GM18498 (cell line): Measurements from ENCODE around the gene SMARCA4.
"Not testable (repeated sequence)": the region's sequence is repeated elsewhere in the genome, so short reads cannot be mapped to it uniquely, and the experiment has no call there.

Experiments
- ATAC-seq: cut with Tn5 transposase; IDR thresholded peaks from one replicate; pipeline ENCODE4 v1.9.1; 2021; ENCODE audit warnings: mild to moderate bottlenecking, moderate library complexity; ENCODE audit not compliant: unreplicated experiment

SMARCA4 gene

GRCh38 chr19:10928563-10929401 lies 32.0 kb upstream of the SMARCA4 start, which contains the start of the genes TIMM29 and YIPF2:
Gene TIMM29, plus strand, starts transcription at chr19:10928811. Its CDS starts 12 bp downstream, at chr19:10928823.
Gene YIPF2, minus strand, starts transcription at chr19:10928639. Its CDS starts 229 bp downstream, at chr19:10928410.
- ATAC-seq: peak; percentile 76

DNA sequence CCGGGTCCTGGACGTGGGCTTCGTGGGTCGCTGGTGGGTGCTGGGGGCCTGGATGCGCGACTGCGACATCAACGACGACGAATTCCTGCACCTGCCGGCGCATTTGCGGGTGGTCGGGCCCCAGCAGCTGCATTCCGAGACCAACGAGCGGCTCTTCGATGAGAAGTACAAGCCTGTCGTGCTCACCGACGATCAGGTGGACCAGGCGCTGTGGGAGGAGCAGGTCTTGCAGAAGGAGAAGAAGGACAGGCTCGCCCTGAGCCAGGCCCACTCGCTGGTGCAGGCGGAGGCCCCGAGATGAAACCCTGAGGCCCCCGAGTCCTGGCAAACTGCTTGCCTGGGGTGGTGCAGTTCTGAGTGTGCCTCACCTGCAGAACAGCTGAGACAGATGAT lies 31.4 kb upstream of the SMARCA4 start:
- no peak for ATAC-seq

- no peak for ATAC-seq
These were observed 25.3 kb upstream of the SMARCA4 start for GRCh38 chr19:10935371-10936059.

- no peak for ATAC-seq
These were observed 24.2 kb upstream of the SMARCA4 start for GRCh38 chr19:10936661-10937084.

- not testable (repeated sequence) for ATAC-seq
These were observed 19.2 kb upstream of the SMARCA4 start for GRCh38 chr19:10941649-10942048.

DNA sequence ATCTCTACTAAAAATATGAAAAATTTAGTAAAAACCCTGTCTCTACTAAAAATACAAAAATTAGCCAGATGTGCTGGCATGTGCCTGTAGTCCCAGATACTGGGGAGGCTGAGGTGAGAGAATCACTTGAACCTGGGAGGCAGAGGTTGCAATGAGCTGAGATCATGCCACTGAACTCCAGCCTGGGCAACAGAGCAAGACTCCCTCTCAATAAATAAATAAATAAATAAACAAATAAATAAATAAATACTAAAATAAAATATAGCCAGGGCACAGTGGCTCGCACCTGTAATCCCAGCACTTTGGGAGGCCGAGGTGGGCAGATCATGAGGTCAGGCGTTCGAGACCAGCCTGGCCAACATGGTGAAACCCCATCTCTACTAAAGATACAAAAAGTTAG lies 17.4 kb upstream of the SMARCA4 start:
- not testable (repeated sequence) for ATAC-seq

DNA sequence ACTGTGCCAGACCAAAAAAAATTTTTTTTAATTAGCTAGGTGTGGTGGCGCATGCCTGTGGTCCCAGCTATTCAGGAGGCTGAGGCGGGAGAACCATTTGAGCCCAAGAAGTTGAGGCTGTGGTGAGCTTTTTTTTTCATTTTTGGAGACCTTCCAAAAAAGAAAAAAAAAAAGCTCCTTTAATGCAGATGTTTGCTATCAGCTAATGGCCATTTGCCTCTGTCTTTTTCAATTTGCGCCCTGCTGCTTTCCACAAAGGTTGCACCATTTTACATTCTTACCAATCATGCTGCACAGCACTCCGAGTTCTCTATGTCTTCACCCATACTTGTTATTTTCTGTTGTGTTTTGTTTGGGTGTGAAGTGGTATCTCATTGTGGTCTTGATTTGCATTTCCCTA lies 15.6 kb upstream of the SMARCA4 start:
- ATAC-seq: no peak

DNA sequence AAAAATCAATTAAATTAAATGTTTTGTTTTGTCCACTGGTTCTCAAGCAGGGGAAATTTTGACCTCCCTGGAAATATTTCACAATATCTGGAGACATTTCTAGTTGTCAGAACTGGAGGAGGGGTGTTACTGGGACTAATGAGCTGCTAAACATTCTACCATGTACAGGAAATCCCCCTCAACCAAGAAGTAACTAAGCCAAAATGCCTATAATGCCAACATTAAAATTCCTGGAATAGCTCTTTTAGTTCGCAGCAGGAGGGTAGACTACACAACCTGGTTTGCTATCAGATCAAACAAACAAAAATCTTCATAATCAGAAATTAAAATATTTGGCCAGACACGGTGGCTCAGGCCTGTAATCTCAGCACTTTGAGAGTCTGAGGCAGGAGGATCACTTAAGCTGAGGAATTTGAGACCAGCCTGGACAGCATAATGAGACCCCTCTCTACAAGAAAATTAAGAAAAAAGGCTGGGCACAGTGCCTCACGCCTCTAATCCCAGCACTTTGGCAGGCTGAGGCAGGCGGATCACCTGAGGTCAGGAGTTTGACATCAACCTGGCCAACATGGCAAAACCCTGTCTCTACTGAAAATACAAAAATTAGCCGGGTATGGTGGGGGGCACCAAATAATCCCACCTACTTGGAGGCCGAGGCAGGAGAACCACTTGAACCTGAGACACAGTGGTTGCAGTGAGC lies 13.7 kb upstream of the SMARCA4 start:
- ATAC-seq: no peak

DNA sequence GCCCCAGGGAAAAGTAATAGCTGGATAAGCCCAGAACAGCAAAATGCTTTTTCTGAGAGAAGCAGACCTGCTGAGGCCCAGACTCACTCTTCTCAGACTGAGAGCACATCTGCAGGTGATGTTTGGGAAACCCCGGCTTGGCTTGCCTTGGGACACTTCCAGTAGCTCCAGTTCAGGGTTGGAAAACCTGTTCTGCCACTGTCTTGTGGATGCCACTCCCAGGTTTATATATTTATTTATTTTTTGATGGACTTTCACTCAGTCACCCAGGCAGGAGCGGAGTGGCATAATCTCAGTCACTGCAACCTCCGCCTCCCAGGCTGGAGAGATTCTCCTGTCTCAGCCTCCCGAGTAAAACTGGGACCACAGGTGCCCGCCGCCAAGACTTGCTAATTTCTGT lies 8.0 kb upstream of the SMARCA4 start:
- no peak for ATAC-seq

GRCh38 chr19:10959277-10959968 lies 1.4 kb upstream of the SMARCA4 start:
- not testable (repeated sequence) for ATAC-seq

GRCh38 chr19:10961073-10961860 lies 437 bp downstream of the SMARCA4 start:
- ATAC-seq: peak; percentile 47

DNA sequence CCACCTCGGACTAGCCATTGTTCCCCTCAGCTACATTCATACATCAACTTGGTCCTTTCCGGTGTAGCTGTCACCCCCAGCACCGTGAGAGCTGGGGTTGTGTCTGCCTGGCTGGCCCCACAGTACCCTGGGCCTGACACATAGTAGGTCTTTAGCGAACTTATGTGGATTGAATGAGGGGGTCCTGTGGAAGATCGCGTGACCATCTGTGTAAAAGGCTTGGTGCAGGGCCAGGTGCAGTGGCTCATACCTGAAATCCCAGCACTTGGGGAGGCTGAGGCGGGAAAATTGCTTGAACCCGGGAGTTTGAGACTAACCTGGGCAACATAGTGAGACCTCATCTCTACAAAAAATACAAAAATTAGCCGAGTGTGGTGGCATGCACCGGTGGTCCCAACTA lies 2.0 kb downstream of the SMARCA4 start:
- no peak for ATAC-seq

GRCh38 chr19:10963865-10964264 lies 3.0 kb downstream of the SMARCA4 start:
- no peak for ATAC-seq

DNA sequence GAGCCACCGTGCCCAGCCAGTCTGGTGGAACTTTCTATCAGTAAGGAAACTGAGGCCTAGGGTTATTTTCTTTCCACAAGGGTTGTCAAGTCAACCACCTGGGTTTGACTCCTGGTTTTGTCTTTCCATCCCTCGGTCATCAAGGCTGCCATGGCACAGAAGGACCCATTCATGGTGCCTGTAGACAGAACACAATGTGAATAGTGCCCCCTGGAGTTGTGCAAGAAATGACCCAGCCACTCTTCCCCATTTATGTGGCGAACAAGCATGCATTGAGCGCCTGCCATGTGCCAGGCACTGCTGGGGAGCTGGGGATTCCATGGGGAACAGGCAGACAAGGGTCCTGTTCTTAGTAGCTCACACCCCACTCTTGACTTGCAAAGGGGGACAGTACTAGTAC lies 4.1 kb downstream of the SMARCA4 start:
- ATAC-seq: no peak

- ATAC-seq: no peak
These were observed 4.6 kb downstream of the SMARCA4 start for GRCh38 chr19:10965398-10965797.

GRCh38 chr19:10966809-10967208 lies 6.0 kb downstream of the SMARCA4 start:
- ATAC-seq: no peak

DNA sequence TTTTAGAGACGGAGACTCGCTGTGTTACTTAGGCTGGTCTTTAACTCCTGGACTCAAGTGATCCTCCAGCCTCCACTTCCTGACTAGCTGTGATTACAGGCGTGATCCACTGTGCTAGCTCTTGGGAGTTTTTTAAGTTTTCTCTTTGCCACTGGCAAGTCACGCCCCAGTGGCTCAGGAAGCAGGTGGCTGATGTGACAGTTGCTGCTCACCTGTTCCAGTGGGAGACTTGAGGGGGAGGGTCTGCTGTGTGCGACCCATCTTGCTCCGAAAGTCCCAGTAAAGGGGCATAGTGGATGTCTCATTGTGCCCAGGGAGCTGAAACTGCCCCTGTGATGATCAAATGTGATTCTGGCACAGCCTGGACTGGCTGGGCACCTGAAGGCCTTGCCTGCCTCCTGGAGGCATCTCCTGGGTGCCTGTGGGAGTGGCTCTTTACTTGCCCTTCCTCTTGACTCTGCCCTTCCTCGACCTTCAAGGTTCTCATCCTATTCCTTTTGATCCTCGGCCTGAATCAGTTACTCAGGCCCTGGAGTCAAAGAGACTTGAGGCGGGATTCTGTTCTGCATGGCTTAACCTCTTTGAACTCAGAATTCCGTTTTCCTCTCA lies 7.8 kb downstream of the SMARCA4 start:
- peak; percentile 40 for ATAC-seq

DNA sequence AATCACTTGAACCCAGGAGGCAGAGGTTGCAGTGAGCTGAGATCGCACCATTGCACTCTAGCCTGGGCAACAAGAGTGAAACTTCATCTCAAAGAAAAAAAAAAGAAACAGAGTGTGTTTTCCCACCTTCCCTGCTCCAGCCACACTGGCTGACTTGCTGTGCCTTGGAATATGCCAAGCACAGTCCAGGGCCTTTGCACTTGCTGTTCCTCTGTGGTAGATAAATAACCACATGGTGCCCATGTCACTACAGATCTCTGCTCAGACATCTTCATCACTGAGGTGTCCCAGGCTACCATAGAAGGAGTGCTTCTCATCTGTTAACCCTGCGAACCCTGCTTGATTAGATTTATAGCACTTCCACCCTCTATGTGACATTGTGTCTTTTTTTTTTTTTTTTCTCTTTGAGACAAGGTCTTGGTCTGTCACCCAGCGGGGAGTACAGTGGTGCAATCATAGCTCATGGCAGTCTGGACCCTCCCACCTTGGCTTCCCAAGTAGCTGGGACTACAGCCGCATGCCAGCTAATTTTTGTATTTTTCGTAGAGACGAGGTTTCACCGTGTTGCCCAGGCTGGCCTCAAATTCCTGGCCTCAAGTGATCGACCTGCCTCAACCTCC lies 10.4 kb downstream of the SMARCA4 start:
- ATAC-seq: no peak
